ENCODE results near the gene SUMF1. TPM values are rescaled to one million over a fixed set of nuclear protein-coding genes. Genes with fewer than 3 reads are reported as not detected.

Gene SUMF1
- total RNA-seq, 1 donor from 2014 or later = 8.6 TPM

- H3K27me3 ChIP-seq (ENCODE audit: low read depth) = no peaks in the 10 kb centered on the region
- intact Hi-C loops (cut with micrococcal nuclease) = no loop called here
- no peak for TF ChIP-seq CTCF (IDR thresholded peaks at IDR 0.05; ENCODE audit: borderline replicate concordance)
These were observed 140.2 kb downstream of the SUMF1 start for GRCh38 chr3:4326868-4327267.

GRCh38 chr3:4323246-4324027, 143.6 kb downstream of the SUMF1 start:
- intact Hi-C loops (cut with micrococcal nuclease) = no loop called here
- no peaks in the 10 kb centered on the region for H3K27me3 ChIP-seq (ENCODE audit: low read depth)
- H3K9me3 ChIP-seq (replicated peaks) = peaks cover 7% of the 10 kb centered on the region
- TF ChIP-seq CTCF (IDR thresholded peaks at IDR 0.05; ENCODE audit: borderline replicate concordance) = no peak
- H3K4me3 ChIP-seq = no peak overlapping the region
- no peak for DNase-seq
- H3K27ac ChIP-seq (replicated peaks) = no peak overlapping the region
- H3K36me3 ChIP-seq = no peaks in the 10 kb centered on the region
- peaks cover 12% of the 10 kb centered on the region for H3K4me1 ChIP-seq

More at GRCh38 chr3:4326868-4327267, 140.2 kb downstream of the SUMF1 start:
- H3K9me3 ChIP-seq (replicated peaks) = peaks cover 12% of the 10 kb centered on the region
- H3K4me3 ChIP-seq = no peak overlapping the region
- no peaks in the 10 kb centered on the region for H3K36me3 ChIP-seq
- DNase-seq = no peak
- peaks cover 7% of the 10 kb centered on the region for H3K4me1 ChIP-seq
- H3K27ac ChIP-seq (replicated peaks) = no peak overlapping the region

GRCh38 chr3:4322635-4323034, 144.4 kb downstream of the SUMF1 start:
- no peak for DNase-seq
- Histone ChIP-seq H3K9me3 (replicated peaks) (peaks cover 7% of the 10 kb centered on the region), H3K27me3 (ENCODE audit: low read depth) (no peaks in the 10 kb centered on the region), H3K36me3 (no peaks in the 10 kb centered on the region), H3K4me1 (peaks cover 12% of the 10 kb centered on the region), H3K4me3 (no peak overlapping the region), H3K27ac (replicated peaks) (no peak overlapping the region)
- TF ChIP-seq CTCF (IDR thresholded peaks at IDR 0.05; ENCODE audit: borderline replicate concordance) = no peak
- intact Hi-C loops (cut with micrococcal nuclease) = no loop called here

- Histone ChIP-seq H3K4me1 (peaks cover 12% of the 10 kb centered on the region), H3K9me3 (replicated peaks) (no peaks in the 10 kb centered on the region), H3K27ac (replicated peaks) (no peak overlapping the region), H3K4me3 (no peak overlapping the region), H3K36me3 (peaks cover 8% of the 10 kb centered on the region), H3K27me3 (ENCODE audit: low read depth) (no peaks in the 10 kb centered on the region)
- no peak for DNase-seq
- intact Hi-C loops (cut with micrococcal nuclease) = no loop called here
- TF ChIP-seq CTCF (IDR thresholded peaks at IDR 0.05; ENCODE audit: borderline replicate concordance) = no peak
These were observed 145.3 kb downstream of the SUMF1 start for GRCh38 chr3:4321732-4322131.

- intact Hi-C loops (cut with micrococcal nuclease) = no loop called here
- H3K36me3 ChIP-seq = peaks cover 21% of the 10 kb centered on the region
- no peak overlapping the region for H3K27ac ChIP-seq (replicated peaks)
- peaks cover 12% of the 10 kb centered on the region for H3K4me1 ChIP-seq
- TF ChIP-seq CTCF (IDR thresholded peaks at IDR 0.05; ENCODE audit: borderline replicate concordance) = no peak
- no peaks in the 10 kb centered on the region for H3K9me3 ChIP-seq (replicated peaks)
- H3K27me3 ChIP-seq (ENCODE audit: low read depth) = no peaks in the 10 kb centered on the region
- DNase-seq = no peak
- no peak overlapping the region for H3K4me3 ChIP-seq
These were observed 146.8 kb downstream of the SUMF1 start for GRCh38 chr3:4320096-4320911.

All from left ventricle myocardium inferior (tissue), 1 donor.